Measurements from ENCODE around the gene TEK.

GRCh38 chr9:27179245-27179865, 70.3 kb downstream of the TEK start:
- TF ChIP-seq CTCF (IDR thresholded peaks at IDR 0.05; ENCODE audit: borderline replicate concordance, extremely low read depth, low read length, poor library complexity, severe bottlenecking) (no peak), EZH2 (IDR thresholded peaks at IDR 0.05; ENCODE audit: borderline replicate concordance, low read depth, low read length, severe bottlenecking) (no peak)

All from DND-41 (cell line).